GM12801 (cell line): Measurements from ENCODE around the gene RAE1.

Source experiments
- TF ChIP-seq, protein P1 (sequence below): IDR thresholded peaks from one replicate; pipeline ENCODE4 v1.5.1; 2011; ENCODE audit warnings: control low read depth; ENCODE audit not compliant: insufficient read length; ENCODE audit errors: extremely low read depth

Gene RAE1

GRCh38 chr20:57377350-57377749 is 26.3 kb downstream of the RAE1 start:
- TF ChIP-seq, protein P1, sequence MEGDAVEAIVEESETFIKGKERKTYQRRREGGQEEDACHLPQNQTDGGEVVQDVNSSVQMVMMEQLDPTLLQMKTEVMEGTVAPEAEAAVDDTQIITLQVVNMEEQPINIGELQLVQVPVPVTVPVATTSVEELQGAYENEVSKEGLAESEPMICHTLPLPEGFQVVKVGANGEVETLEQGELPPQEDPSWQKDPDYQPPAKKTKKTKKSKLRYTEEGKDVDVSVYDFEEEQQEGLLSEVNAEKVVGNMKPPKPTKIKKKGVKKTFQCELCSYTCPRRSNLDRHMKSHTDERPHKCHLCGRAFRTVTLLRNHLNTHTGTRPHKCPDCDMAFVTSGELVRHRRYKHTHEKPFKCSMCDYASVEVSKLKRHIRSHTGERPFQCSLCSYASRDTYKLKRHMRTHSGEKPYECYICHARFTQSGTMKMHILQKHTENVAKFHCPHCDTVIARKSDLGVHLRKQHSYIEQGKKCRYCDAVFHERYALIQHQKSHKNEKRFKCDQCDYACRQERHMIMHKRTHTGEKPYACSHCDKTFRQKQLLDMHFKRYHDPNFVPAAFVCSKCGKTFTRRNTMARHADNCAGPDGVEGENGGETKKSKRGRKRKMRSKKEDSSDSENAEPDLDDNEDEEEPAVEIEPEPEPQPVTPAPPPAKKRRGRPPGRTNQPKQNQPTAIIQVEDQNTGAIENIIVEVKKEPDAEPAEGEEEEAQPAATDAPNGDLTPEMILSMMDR: no peak

- TF ChIP-seq, protein P1: no peak
Observed at GRCh38 chr20:57378107-57378506, 27.1 kb downstream of the RAE1 start.

DNA sequence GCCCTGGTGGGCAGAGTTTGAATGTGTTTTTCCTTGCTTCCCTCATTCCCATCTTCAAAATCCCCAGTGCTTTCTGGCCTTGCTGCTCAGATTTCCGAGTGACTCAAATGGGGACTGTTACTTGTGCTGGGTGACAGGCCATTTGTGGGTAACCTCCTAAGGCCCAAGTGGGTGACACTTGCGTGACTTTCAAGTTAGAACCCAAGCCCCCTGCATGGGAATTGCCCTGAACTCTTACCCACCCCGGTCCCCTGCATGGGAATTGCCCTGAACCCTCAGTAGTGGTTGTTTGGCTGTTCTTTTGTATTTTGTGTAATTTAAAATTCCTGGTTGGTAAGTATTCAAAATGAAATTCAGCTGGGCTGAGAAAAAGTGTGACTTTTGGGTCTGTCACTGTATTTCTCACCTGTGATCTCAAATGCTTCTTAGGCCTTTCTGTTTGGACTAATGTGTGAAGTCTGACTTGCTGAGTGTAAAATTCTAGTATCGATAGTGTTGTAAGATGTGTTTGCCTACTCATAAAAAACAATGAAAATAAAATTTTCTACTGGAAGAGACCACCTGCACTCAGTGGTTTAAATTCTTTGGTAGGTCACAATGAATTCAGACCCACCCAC is 27.7 kb downstream of the RAE1 start:
- TF ChIP-seq, protein P1: no peak

DNA sequence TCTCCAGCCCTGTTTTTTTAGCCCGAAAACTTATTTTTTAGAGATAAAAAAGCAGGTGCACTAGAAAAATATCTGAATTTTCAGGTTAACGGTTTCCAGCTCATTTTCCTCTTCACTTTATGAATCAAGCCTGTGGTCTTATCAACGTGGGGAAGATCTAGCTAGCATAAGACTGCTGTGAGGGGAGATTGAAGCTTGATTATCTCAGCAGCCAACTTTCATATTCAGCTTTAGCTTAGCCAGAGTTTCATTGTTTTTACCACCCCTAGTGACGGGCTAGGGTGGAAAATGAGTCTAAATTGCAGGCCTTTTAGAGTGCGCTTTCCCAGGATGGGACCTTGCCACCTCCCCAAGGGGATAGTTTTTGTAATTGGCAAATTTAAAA is 28.2 kb downstream of the RAE1 start:
- TF ChIP-seq, protein P1: no peak

- TF ChIP-seq, protein P1: no peak
Observed at GRCh38 chr20:57380081-57380750, 29.2 kb downstream of the RAE1 start.

- TF ChIP-seq, protein P1: no peak
Observed at GRCh38 chr20:57381596-57382503, 30.8 kb downstream of the RAE1 start.

GRCh38 chr20:57382516-57382915 is 31.5 kb downstream of the RAE1 start:
- TF ChIP-seq, protein P1: no peak
